Mononuclear cell (primary cell): ENCODE data around the gene CLEC16A. TPM values are rescaled to one million over a fixed set of nuclear protein-coding genes. Genes with fewer than 3 reads are reported as not detected.

Experiments used
- H3K27me3 ChIP-seq: 2 replicates; pipeline ENCODE4 v1.6.0; 2011; ENCODE audit warnings: low read length, control low read depth; ENCODE audit not compliant: insufficient read depth
- H3K4me1 ChIP-seq: 2 replicates; pipeline ENCODE4 v1.5.1; 2011; ENCODE audit warnings: mild to moderate bottlenecking, low read length, control low read depth; ENCODE audit not compliant: insufficient read depth
- H3K4me3 ChIP-seq: 2 replicates; pipeline ENCODE4 v1.5.1; 2011; ENCODE audit warnings: mild to moderate bottlenecking, low read length, moderate library complexity
- H3K9me3 ChIP-seq: 2 replicates; pipeline ENCODE4 v1.5.1; 2011; ENCODE audit warnings: low read depth, mild to moderate bottlenecking, control low read depth, low read length
- total RNA-seq: library from RNA; depleted of rRNA; stranded (reverse); fragments of >200 nt; gene quantifications from one replicate; pipeline ENCODE4 v1.2.3, GENCODE V29; 2012

CLEC16A gene
- total RNA-seq, 1 donor, result 26.9 TPM

DNA sequence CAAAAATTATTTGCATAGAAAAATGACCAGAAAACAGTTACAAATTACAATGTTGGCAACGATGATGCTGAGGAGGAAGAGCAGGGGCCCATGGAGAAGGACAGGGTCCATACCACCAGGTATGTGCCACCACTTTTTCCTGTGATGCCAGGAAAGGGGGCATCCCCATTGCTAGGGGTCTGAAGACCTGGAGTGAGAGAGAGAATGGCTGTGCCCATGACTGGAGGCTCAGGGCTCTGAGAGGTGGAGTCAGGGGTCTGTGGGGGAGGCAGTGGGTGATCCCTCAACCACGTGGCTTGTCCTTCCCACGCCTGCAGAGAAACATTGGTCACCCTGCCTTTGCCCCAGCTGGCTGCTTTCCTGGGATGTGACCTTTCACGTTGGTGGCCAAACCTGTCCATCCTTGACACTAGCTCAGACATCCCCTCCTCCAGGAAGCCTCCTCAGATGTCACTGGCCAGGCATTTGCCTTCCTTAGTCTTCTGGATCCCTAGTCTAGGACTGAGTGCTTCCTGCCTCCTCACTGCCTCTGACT lies 260.2 kb downstream of the CLEC16A start:
- H3K27me3 ChIP-seq, result no peaks in the 10 kb centered on the region
- peaks cover 69% of the 10 kb centered on the region for H3K4me1 ChIP-seq
- H3K4me3 ChIP-seq, result no peak overlapping the region
- H3K9me3 ChIP-seq, result no peaks in the 10 kb centered on the region

DNA sequence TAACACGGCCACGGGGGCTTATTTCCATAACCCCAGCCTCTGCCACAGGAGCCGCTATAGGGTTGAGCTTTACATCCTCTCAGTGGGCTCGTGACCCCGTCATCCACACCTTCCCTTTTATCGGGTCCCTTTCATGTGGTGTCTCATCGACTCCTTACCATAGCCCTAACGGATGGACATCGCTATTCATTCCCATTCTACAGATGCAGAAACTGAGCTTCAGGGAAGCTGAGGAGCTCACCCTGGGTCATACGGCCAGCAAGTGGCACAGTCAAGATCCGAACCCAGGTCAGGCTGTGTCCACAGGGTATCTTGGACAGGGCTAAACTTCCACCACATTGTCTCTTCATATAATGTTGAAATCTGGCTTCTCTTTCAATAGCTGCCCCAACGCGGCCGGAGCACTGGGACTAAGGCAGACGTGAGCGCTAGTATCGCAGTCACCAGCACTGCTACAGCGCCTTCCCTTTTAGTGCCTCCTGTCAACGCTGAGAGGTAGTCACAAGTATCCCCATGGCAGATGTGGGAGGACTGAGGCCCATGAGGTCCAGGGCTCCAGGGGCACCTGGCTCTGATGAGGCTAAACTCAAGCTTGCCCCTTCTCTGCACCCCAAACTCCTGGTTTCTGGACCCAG lies 260.8 kb downstream of the CLEC16A start:
- Histone ChIP-seq H3K27me3 (no peaks in the 10 kb centered on the region), H3K4me3 (no peak overlapping the region), H3K9me3 (no peaks in the 10 kb centered on the region), H3K4me1 (peaks cover 74% of the 10 kb centered on the region)

DNA sequence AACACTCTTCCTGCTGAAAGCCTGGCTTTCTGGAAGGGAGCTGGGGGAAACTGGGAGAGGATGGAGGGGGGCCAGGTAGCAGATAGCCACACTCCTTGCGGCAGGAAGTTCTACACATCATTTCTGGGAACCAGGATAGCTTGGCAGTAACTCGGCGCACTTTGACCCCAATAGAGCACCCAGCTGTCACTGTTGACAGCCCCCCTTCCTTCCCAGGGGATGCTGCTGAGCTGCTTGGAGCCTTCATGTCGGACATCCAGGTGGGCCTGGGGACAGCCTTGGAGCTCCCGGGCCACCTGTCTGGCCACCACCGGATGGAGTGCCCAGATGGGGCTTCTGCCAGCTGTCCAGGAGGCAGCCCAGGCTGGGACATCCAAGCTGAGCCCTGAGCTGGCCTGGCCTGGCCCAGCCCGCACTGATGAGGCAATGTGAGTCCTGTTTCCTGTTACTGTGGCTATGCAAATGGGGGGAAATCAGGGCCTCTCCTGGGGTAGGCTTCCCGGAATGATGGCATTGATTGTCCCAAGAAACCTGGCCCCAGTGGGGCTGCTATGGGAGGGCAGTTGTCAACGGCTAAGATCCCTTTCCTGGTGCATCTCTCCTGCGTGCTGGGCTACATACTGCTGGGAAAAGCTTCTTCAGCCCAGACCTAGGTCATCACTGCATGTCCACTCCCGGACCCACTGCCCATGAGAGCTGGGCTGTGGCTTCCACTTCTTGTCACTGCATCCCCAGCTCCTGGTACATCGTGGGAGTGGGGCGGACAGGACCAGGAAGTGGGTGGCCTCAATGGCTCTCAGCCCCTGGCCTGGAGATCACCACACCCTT lies 261.6 kb downstream of the CLEC16A start:
- Histone ChIP-seq H3K4me3 (no peak overlapping the region), H3K4me1 (peaks cover 75% of the 10 kb centered on the region), H3K9me3 (no peaks in the 10 kb centered on the region)

DNA sequence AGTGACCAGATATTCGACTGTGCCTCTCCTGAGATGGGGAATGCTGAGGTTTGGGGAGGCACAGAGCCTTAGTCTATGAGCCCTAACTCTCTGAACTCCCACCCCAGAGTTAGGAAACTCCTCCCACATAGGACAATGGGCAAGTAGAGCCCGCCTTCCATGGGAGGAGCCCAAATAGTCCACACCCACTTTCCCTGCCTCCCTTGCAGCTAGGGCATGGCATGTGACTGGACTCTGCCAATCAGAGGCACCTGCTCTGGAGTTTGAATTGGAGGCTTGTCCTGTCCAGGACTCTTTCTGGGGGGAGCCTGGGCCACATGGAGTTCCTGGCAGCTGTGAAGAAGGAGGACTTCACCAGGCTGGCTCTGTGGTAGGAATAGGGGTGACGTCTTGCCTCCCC lies 263.3 kb downstream of the CLEC16A start:
- Histone ChIP-seq H3K9me3 (no peaks in the 10 kb centered on the region), H3K4me3 (no peak overlapping the region), H3K4me1 (peaks cover 63% of the 10 kb centered on the region), H3K27me3 (no peaks in the 10 kb centered on the region)

More for the DNA sequence above, 261.6 kb downstream of the CLEC16A start:
- no peaks in the 10 kb centered on the region for H3K27me3 ChIP-seq

DNA sequence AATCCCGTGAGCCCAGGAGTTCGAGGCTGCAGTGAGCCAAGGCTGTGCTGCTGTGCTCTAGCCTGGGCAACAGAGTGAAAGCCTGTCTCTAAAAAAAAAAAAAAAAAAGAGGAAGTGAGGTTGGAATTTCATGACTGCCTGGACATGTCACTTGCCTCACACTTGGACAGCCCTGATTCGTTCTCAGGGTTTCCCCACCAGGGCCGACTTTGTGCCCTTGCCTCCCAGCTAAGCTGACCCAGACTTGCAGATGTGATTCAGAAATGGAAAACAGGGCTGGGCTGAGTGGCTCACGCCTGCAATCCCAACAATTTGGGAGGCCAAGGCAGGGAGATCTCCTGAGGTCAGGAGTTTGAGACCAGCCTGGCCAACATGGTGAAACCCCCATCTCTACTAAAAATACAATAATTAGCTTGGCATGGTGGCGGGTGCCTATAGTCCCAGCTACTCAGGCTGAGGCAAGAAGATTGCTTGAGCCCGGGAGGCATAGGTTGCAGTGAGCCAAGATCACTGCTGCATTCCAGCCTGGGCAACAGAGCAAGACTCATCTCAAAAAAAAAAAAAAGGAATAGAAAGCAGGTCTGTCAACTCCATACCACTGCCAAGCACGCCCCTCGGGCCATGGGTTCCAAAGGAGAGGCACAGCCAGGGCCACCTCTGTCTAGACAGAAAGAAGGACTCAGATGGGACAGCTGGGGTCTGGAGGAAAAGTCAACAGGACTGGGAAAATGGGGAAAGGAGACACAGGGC lies 264.7 kb downstream of the CLEC16A start:
- H3K9me3 ChIP-seq, result no peaks in the 10 kb centered on the region
- no peak overlapping the region for H3K4me3 ChIP-seq
- peaks cover 55% of the 10 kb centered on the region for H3K4me1 ChIP-seq
- no peaks in the 10 kb centered on the region for H3K27me3 ChIP-seq

DNA sequence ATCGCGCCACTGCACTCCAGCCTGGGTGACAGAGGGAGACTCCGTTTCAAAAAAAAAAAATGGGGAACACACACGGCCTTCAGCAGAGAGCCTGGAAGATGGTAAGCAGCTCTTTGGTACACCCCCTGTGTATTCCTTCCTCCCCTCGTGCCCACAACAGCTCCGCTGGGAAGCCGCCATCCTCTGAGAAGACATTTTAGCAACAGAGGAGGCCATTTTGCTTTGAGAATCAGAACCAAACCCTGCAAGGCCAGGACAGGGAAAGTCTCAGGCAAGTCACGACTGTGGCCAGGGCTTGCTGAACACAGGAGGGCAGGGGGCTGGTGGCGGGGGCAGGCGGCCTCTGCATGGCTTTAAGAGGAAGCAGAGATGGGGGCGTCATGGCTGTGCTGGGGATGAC lies 265.9 kb downstream of the CLEC16A start:
- Histone ChIP-seq H3K9me3 (no peaks in the 10 kb centered on the region), H3K27me3 (no peaks in the 10 kb centered on the region), H3K4me3 (no peak overlapping the region), H3K4me1 (peaks cover 46% of the 10 kb centered on the region)

DNA sequence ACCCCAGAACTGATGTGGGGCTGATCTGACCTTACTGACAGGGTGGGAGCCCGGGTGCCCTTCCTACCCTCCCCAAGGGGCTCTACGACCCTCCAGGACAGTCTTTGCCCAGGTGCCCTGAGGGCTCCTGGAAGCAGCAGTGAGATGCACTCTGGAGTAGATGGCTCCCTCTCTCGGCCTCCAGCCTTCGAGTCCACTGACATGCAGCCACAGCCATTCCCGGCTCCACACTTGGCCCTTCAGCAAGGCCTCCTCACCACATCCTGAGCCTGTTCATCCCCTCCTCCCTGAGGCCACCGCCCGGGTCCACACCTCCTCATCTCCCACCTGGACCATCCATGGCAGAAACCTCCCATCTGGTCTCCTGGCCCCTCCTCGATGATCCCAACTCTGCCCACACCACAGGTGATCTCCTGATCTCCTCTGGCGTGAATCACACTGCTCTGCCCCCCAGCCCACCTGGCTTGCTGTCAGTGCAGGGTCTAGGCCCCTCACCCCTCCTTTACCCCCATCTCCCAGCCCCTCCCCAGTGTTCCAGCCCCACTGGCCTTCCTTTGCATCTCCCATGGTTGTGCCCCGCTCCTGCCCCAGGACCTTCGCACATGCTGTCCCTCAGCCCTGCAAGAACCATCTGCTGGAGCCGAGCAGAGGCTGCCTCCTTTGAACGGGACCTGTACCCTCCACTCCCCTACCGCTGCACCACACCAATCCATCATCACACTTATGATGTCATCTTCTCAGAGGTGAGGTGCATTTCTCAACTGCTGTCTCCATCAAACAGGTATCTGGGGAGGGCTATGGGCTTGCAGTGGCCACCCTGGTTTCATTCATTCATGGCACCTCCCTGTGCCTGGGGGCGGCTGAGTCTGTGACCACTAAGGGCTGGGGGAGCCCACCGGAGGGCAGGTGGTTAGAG lies 267.0 kb downstream of the CLEC16A start:
- H3K4me3 ChIP-seq, result no peak overlapping the region
- no peaks in the 10 kb centered on the region for H3K9me3 ChIP-seq
- no peaks in the 10 kb centered on the region for H3K27me3 ChIP-seq
- peaks cover 36% of the 10 kb centered on the region for H3K4me1 ChIP-seq

DNA sequence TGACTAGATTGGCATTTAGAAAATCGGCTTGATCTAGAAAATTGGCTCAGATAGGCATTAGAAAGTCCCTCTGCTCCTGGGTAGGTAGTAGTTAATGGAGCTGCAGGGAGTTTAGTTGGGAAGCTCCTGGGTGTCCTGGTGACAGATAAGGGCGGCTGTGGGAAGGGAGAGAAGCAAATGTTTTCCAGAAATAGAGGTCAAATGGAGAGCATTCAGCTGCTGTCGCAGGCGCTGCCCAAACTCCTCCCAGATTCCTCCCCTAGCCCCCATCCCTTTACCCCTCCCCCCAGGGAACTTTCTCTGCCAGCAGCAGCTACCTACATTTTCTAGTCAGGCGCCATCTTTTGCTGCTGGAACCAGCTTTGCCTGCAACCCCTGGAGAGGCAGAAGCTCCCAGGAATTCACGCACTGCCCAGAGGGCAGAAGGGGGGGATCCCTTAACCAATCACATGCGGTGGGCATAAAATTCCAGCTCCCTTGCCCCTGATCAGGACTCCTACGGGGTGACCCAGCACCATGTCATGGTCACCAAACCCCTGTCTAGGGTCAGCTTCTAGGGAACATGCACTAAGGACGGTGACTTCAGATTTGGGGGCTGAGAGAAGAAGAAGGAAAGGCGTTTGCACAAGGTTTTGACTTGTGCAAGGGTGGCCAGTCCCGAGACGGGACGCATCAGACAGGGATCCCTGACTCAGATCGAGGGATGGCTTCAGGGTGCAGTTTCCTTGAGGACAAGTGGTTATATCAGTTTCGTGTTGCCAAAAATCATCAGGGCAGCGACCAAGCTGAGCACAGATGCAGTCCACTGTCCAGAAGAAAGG lies 267.8 kb downstream of the CLEC16A start:
- H3K4me1 ChIP-seq, result peaks cover 28% of the 10 kb centered on the region
- H3K27me3 ChIP-seq, result no peaks in the 10 kb centered on the region
- no peak overlapping the region for H3K4me3 ChIP-seq
- H3K9me3 ChIP-seq, result no peaks in the 10 kb centered on the region

DNA sequence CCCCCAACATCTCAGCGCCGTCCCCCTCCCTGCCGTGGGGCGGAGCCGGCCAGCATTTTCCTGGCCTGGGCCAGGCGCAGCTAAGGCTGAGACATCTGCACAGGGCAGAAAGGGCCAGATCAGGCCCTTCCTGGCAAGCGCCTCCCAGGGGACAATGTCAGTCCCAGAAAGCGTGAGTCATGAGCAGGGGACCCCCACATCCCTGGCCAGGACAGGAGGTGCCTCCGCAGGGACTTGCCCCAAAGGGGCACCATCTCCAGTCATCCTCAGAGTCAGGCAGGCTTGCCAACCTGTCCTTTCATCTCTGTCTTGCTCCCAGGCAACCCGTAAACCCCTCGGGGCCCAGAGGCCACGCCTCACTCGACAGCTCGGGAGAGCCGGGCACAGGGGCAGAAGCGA lies 268.4 kb downstream of the CLEC16A start:
- Histone ChIP-seq H3K4me3 (no peak overlapping the region), H3K4me1 (peaks cover 28% of the 10 kb centered on the region), H3K9me3 (no peaks in the 10 kb centered on the region), H3K27me3 (no peaks in the 10 kb centered on the region)

DNA sequence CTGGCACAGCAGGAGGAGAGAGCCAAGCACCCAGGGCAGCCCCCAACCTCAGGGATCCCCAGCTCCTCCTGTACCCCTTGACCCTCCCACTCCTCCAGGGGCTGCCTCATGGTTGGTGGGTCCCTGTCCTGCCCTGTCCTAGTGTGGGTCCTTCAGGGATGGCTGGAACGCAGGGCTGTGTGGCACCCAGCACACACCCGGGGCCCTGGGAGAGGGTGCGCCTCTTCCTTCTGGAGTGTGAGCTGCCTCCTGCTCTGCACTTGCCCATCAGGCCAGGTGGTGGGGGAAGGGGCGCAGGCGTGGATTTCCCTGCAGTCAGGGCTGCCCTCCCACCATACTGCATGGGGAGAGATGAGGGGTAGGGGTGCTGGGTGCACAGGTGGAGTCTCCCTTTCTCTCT lies 269.0 kb downstream of the CLEC16A start:
- Histone ChIP-seq H3K4me1 (peaks cover 24% of the 10 kb centered on the region), H3K27me3 (no peaks in the 10 kb centered on the region), H3K4me3 (no peak overlapping the region), H3K9me3 (peaks cover 3% of the 10 kb centered on the region)

DNA sequence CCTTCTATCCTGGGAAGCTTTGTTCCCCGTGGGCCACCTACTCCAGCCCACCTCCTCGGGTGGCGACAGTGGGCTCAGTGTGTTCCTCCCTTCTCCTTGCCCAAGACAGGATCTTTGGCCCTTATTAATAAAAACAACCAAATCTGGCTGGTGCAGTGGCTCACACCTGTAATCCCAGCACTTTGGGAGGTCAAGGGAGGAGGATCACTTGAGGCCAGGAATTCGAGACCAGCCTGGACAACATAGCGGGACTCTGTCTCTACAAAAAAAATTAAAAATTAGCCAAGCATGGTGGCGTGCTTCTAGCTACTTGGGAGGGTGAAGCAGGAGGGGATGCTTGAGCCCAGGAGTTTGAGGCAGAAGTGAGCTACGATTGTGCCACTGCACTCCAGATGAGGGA lies 269.4 kb downstream of the CLEC16A start:
- H3K27me3 ChIP-seq, result no peaks in the 10 kb centered on the region
- H3K4me1 ChIP-seq, result peaks cover 22% of the 10 kb centered on the region
- no peak overlapping the region for H3K4me3 ChIP-seq
- H3K9me3 ChIP-seq, result peaks cover 6% of the 10 kb centered on the region

DNA sequence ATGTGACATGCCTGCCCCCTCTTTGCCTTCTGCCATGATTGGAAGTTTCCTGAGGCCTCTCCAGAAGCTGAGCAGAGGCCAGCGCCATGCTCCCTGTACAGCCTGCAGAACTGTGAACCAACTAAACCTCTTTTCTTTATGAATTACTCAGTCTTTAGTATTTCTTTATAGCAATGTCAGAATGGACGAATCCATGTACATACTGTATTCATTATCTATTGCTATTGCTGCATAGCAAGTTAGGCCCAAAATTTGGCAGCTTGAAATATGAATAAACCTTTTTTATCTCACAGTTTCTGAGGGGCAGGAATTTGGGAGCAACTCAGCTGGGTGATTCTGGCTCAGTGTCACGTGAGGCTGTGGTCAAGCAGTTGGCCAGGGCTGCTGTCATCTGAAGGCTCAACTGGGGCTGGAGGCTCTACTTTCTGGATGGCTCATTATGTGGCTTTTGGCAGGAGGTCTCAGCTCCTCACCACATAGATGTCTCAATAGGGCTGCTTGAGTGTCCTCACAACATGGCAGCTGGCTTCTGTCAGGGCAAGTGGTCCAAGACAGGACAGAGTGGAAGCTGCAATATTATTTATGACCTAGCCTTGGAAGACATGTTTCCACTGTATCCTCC lies 271.7 kb downstream of the CLEC16A start:
- Histone ChIP-seq H3K9me3 (peaks cover 6% of the 10 kb centered on the region), H3K27me3 (no peaks in the 10 kb centered on the region), H3K4me1 (peaks cover 14% of the 10 kb centered on the region), H3K4me3 (no peak overlapping the region)
